ENCODE measurements around the gene SULF2. TPM values are rescaled to one million over a fixed set of nuclear protein-coding genes. Genes with fewer than 3 reads are reported as not detected.
"Not testable (repeated sequence)": the region's sequence is repeated elsewhere in the genome, so short reads cannot be mapped to it uniquely, and the experiment has no call there.

The SULF2 gene
- total RNA-seq, 1 donor from 2014 or later: 78.2 TPM

GRCh38 chr20:47809161-47809960, 24.1 kb upstream of the SULF2 start:
- no peak for TF ChIP-seq CTCF (IDR thresholded peaks at IDR 0.05; ENCODE audit: insufficient read depth, low read length, poor library complexity, severe bottlenecking)
- no peak for DNase-seq (ENCODE audit: low read depth)
- no peaks in the 10 kb centered on the region for H3K36me3 ChIP-seq (ENCODE audit: control insufficient read depth, insufficient read depth, low read length)

GRCh38 chr20:47805951-47806350, 20.7 kb upstream of the SULF2 start:
- no peaks in the 10 kb centered on the region for H3K27me3 ChIP-seq (ENCODE audit: control insufficient read depth, insufficient read depth, low read length)
- no peak for TF ChIP-seq CTCF (IDR thresholded peaks at IDR 0.05; ENCODE audit: insufficient read depth, low read length, poor library complexity, severe bottlenecking)
- DNase-seq (ENCODE audit: low read depth): no peak

More at GRCh38 chr20:47809161-47809960, 24.1 kb upstream of the SULF2 start:
- H3K4me3 ChIP-seq (ENCODE audit: low read depth, low read length): no peak overlapping the region
- no peaks in the 10 kb centered on the region for H3K27me3 ChIP-seq (ENCODE audit: control insufficient read depth, insufficient read depth, low read length)

GRCh38 chr20:47804972-47805371, 19.7 kb upstream of the SULF2 start:
- not testable (repeated sequence) for H3K4me3 ChIP-seq (ENCODE audit: low read depth, low read length); H3K27me3 ChIP-seq (ENCODE audit: control insufficient read depth, insufficient read depth, low read length); DNase-seq (ENCODE audit: low read depth); H3K36me3 ChIP-seq (ENCODE audit: control insufficient read depth, insufficient read depth, low read length)

More at GRCh38 chr20:47805951-47806350, 20.7 kb upstream of the SULF2 start:
- H3K4me3 ChIP-seq (ENCODE audit: low read depth, low read length): no peak overlapping the region
- H3K36me3 ChIP-seq (ENCODE audit: control insufficient read depth, insufficient read depth, low read length): no peaks in the 10 kb centered on the region

DNA sequence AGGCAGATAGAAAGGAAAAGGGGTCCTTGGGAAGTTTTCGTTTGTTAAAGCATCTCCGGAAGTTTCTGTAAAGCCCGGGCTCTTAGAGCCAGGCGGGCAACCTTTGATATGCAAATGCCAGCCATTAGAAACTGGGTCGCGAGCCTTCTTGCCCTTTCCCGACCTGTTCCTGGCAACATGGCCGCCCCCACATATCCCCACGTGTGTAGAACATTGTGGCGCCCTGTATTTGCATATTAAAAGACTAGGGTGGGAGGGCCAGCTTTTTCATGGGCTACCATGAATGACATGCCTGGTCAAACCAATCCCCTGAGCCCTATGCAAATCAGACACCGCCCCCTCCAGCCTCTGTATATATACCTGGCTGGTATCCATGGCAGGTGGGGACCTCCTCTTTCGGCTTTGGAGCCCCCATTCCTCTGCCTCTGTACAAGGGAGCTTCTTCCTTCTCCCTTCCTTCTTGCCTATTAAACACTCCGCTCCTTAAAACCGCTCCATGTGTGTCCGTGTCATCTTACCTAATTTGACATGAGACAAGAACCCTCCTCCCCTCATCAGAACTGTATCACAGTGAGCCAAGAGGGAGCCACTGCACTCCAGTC, 19.0 kb upstream of the SULF2 start:
- not testable (repeated sequence) for DNase-seq (ENCODE audit: low read depth); H3K27me3 ChIP-seq (ENCODE audit: control insufficient read depth, insufficient read depth, low read length); H3K36me3 ChIP-seq (ENCODE audit: control insufficient read depth, insufficient read depth, low read length); H3K4me3 ChIP-seq (ENCODE audit: low read depth, low read length)

DNA sequence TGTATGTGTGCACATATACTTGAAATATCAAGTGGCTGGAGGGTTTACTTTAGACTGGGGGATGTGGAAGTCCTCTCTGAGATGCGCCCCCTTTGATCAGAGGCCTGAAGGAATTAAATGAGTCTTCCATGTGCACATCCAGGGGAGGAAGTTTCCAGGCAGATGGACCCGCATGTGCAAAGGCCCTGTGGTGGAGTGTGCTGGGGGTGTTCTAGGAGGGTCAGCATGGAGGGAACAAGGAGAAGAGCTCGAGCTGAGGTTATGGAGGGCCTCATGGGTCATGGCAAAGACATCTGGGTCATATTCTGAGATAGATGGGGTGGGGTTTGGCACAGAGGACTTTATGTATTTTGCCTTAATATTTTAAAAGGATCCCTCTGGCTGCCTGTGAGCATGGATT, 17.7 kb upstream of the SULF2 start:
- H3K36me3 ChIP-seq (ENCODE audit: control insufficient read depth, insufficient read depth, low read length): no peaks in the 10 kb centered on the region
- no peak for TF ChIP-seq CTCF (IDR thresholded peaks at IDR 0.05; ENCODE audit: insufficient read depth, low read length, poor library complexity, severe bottlenecking)
- DNase-seq (ENCODE audit: low read depth): no peak
- H3K4me3 ChIP-seq (ENCODE audit: low read depth, low read length): no peak overlapping the region
- H3K27me3 ChIP-seq (ENCODE audit: control insufficient read depth, insufficient read depth, low read length): no peaks in the 10 kb centered on the region

DNA sequence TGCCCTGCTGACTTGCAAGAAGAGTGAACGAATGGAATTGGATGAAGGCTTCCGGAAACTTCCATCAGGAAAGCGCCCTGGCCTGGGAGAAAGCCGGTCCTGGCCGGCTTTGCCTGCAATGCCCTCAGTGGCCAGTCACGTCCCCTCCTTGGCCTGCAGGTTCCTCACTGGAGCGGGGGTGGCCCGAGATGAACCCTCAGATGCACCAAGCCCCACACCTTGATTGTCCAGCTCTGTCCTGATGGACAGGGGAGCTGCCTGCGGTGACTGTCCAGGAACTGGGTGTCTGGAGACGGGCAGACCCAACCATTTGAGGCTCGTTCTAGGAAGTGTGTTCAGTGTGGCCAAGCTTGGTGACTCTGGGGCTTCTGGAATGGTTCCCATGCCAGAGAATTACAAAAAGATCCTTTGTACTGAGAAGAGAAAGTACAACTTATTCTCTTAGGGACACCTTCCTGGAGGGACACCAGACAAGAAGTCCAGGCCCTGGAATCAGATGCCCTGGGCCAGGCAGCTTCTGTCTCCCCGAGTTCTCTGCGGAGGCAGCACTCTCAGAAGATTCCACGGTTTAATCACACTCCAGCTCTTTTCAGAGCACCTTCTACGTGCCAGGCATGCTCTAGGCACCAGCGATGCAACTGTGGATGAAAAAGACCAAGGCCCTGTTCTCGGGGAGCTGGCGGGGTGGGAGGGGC, 17.1 kb upstream of the SULF2 start:
- TF ChIP-seq CTCF (IDR thresholded peaks at IDR 0.05; ENCODE audit: insufficient read depth, low read length, poor library complexity, severe bottlenecking): no peak

More for the DNA sequence above, 17.1 kb upstream of the SULF2 start:
- Histone ChIP-seq H3K4me3 (ENCODE audit: low read depth, low read length) (no peak overlapping the region), H3K36me3 (ENCODE audit: control insufficient read depth, insufficient read depth, low read length) (no peaks in the 10 kb centered on the region), H3K27me3 (ENCODE audit: control insufficient read depth, insufficient read depth, low read length) (no peaks in the 10 kb centered on the region)
- no peak for DNase-seq (ENCODE audit: low read depth)
